ENCODE results near the gene TRPV3.

DNA sequence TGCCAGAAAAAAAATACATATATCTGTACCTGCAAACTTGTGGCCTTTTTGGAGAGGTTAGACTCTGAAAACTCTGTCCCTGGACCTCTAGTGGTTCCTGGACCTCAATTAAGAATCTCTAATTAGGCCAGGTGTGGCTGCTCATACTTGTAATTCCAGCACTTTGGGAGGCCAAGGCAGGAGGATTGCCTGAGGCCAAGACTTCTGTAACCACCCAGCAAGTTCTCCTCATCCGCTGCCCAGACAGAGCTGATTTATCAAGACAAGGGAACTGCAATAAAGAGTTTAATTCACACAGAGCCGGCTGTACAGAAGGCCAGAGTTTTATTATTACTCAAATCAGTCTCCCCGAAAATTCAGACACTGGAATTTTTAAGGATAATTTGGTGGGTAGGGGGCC is 77.6 kb downstream of the TRPV3 start:
- TF ChIP-seq, protein P1, sequence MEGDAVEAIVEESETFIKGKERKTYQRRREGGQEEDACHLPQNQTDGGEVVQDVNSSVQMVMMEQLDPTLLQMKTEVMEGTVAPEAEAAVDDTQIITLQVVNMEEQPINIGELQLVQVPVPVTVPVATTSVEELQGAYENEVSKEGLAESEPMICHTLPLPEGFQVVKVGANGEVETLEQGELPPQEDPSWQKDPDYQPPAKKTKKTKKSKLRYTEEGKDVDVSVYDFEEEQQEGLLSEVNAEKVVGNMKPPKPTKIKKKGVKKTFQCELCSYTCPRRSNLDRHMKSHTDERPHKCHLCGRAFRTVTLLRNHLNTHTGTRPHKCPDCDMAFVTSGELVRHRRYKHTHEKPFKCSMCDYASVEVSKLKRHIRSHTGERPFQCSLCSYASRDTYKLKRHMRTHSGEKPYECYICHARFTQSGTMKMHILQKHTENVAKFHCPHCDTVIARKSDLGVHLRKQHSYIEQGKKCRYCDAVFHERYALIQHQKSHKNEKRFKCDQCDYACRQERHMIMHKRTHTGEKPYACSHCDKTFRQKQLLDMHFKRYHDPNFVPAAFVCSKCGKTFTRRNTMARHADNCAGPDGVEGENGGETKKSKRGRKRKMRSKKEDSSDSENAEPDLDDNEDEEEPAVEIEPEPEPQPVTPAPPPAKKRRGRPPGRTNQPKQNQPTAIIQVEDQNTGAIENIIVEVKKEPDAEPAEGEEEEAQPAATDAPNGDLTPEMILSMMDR (optimal IDR thresholded peaks at IDR 0.05 in 1 of 3, IDR thresholded peaks at IDR 0.05 in 1 of 3, conservative IDR thresholded peaks at IDR 0.05 in 1 of 3; ENCODE audit: extremely low read depth in 1 of 3, insufficient read depth in 2 of 3, low read length in 3 of 3): no peak
- TF ChIP-seq EZH2 (IDR thresholded peaks at IDR 0.05; ENCODE audit: low read length): no peak

Measured in keratinocyte (primary cell).